HepG2 (cell line): ENCODE results near the gene PLCXD1. TPM values are rescaled to one million over a fixed set of nuclear protein-coding genes. Genes with fewer than 3 reads are reported as not detected.

Experiments
- AKNA ChIP-seq: sonication (generic); formaldehyde crosslinking; IDR thresholded peaks from 2 replicates; pipeline ENCODE4 v1.4.0; 2020; ENCODE audit warnings: missing genetic modification reagents, borderline replicate concordance
- ATF3 ChIP-seq: sonication (generic); formaldehyde crosslinking; IDR thresholded peaks from 2 replicates; pipeline ENCODE4 v1.4.0; 2020; ENCODE audit warnings: missing genetic modification reagents
- DR1 ChIP-seq: sonication (generic); formaldehyde crosslinking; IDR thresholded peaks from 2 replicates; pipeline ENCODE4 v1.8.0; 2021; ENCODE audit warnings: mild to moderate bottlenecking, missing genetic modification reagents, inconsistent platforms
- ELF4 ChIP-seq: sonication (generic); formaldehyde crosslinking; IDR thresholded peaks from 2 replicates; pipeline ENCODE4 v1.5.0; 2020; ENCODE audit warnings: missing genetic modification reagents, mild to moderate bottlenecking, moderate library complexity, borderline replicate concordance
- HDAC2 ChIP-seq: sonication (generic); formaldehyde crosslinking; IDR thresholded peaks from 2 replicates; pipeline ENCODE4 v1.4.0; 2020; ENCODE audit warnings: missing genetic modification reagents
- MAFG ChIP-seq: sonication (generic); formaldehyde crosslinking; IDR thresholded peaks from 2 replicates; pipeline ENCODE4 v1.5.1; 2020; ENCODE audit warnings: mild to moderate bottlenecking, missing genetic modification reagents
- MEIS1 ChIP-seq: sonication (generic); formaldehyde crosslinking; IDR thresholded peaks from 2 replicates; pipeline ENCODE4 v1.9.0; 2021; ENCODE audit warnings: mild to moderate bottlenecking, missing genetic modification reagents, moderate library complexity, borderline replicate concordance
- MXI1 ChIP-seq: IDR thresholded peaks from 3 replicates; pipeline ENCODE4 v1.6.1; 2012; ENCODE audit warnings: low read depth, low read length, inconsistent platforms, borderline replicate concordance
- NFYB ChIP-seq: sonication (generic); formaldehyde crosslinking; IDR thresholded peaks from 2 replicates; pipeline ENCODE4 v1.4.0; 2020; ENCODE audit warnings: missing genetic modification reagents
- NKX3-1 ChIP-seq: sonication (generic); formaldehyde crosslinking; IDR thresholded peaks from 2 replicates; pipeline ENCODE4 v1.5.0; 2020; ENCODE audit warnings: missing genetic modification reagents
- RFX5 ChIP-seq: IDR thresholded peaks from 2 replicates; pipeline ENCODE4 v1.6.1; 2011; ENCODE audit warnings: low read depth, low read length, improper control_type of control experiment
- SKIL ChIP-seq: sonication (generic); formaldehyde crosslinking; IDR thresholded peaks from 2 replicates; pipeline ENCODE4 v1.8.0; 2022; ENCODE audit warnings: missing genetic modification reagents, mild to moderate bottlenecking, moderate library complexity, borderline replicate concordance
- YEATS4 ChIP-seq: sonication (generic); formaldehyde crosslinking; IDR thresholded peaks from 2 replicates; pipeline ENCODE4 v1.4.0; 2020; ENCODE audit warnings: missing genetic modification reagents, borderline replicate concordance
- YY1 ChIP-seq: IDR thresholded peaks from 2 replicates; pipeline ENCODE4 v1.6.1; 2011; ENCODE audit warnings: low read length, low read depth, moderate library complexity, mild to moderate bottlenecking; ENCODE audit not compliant: insufficient read depth, insufficient replicate concordance
- ZBTB37 ChIP-seq: sonication (generic); formaldehyde crosslinking; IDR thresholded peaks from 2 replicates; pipeline ENCODE4 v1.4.0; 2020; ENCODE audit warnings: mild to moderate bottlenecking, missing genetic modification reagents
- ZMYM3 ChIP-seq: sonication (generic); formaldehyde crosslinking; IDR thresholded peaks from 2 replicates; pipeline ENCODE4 v1.5.1; 2020; ENCODE audit warnings: mild to moderate bottlenecking, missing genetic modification reagents
- ZNF567 ChIP-seq: sonication (generic); formaldehyde crosslinking; IDR thresholded peaks from 2 replicates; pipeline ENCODE4 v1.8.1; 2023; ENCODE audit warnings: mild to moderate bottlenecking, missing genetic modification reagents, borderline replicate concordance
- ZNF570 ChIP-seq: sonication (generic); formaldehyde crosslinking; IDR thresholded peaks from 2 replicates; pipeline ENCODE4 v1.4.0; 2020; ENCODE audit warnings: mild to moderate bottlenecking, missing genetic modification reagents, borderline replicate concordance
- ZNF704 ChIP-seq: sonication (generic); formaldehyde crosslinking; IDR thresholded peaks from 2 replicates; pipeline ENCODE4 v1.8.1; 2023; ENCODE audit warnings: mild to moderate bottlenecking, inconsistent platforms, moderate library complexity, missing genetic modification reagents, borderline replicate concordance
- polyA plus RNA-seq, 8 experiments: library from polyadenylated mRNA; depleted of rRNA in 3 of 8; stranded (reverse) in 7 of 8; unstranded in 1 of 8; fragments of >200 nt; fragmentation: Illumina TruSeq in 4 of 8; extraction: Trizol in 4 of 8; gene quantifications; 2 replicates each; pipeline versions ENCODE4 v1.2.1 to v1.2.3, GENCODE V29; 2011 to 2016; ENCODE audit warnings: low read depth in 4 of 8, missing spikeins in 1 of 8, mixed read lengths in 1 of 8; ENCODE audit not compliant: insufficient read depth in 1 of 8
- total RNA-seq, 5 experiments: library from RNA; depleted of rRNA; stranded (reverse); fragments of >200 nt; fragmentation: Illumina TruSeq; extraction: Trizol; gene quantifications; 2 replicates each; pipeline ENCODE4 v1.2.3, GENCODE V29; 2016; ENCODE audit warnings: low read depth in 1 of 5

PLCXD1 gene
- total and polyA plus RNA-seq, 2 of the 13 experiments (the other 11 are each of a cell fraction or from before 2014, with no cell fraction given) = 87.7 to 153 TPM

- peak; percentile 60 for TF ChIP-seq SKIL
- TF ChIP-seq ATF3 (CRISPR knock-in tag) = no peak
- TF ChIP-seq ZBTB37 (CRISPR knock-in tag) = no peak
- no peak for TF ChIP-seq MAFG (CRISPR knock-in tag)
- TF ChIP-seq DR1 (CRISPR knock-in tag) = no peak
- 0 out of 2 replicates have a peak, but pooled peaks have one; percentile 19 for TF ChIP-seq NFYB (CRISPR knock-in tag)
- no peak for TF ChIP-seq YEATS4
- peak; percentile 50; the same call in 1 of the 2 replicates for TF ChIP-seq HDAC2 (CRISPR knock-in tag)
- TF ChIP-seq MXI1 = peak; percentile 42; the same call in 1 of the 3 replicates
- TF ChIP-seq ZNF567 (CRISPR knock-in tag) = 0 out of 2 replicates have a peak, but pooled peaks have one; percentile 42
- TF ChIP-seq ELF4 (CRISPR knock-in tag) = no peak
- TF ChIP-seq NKX3-1 (CRISPR knock-in tag) = no peak
- 0 out of 2 replicates have a peak, but pooled peaks have one; percentile 22 for TF ChIP-seq MEIS1
- no peak for TF ChIP-seq RFX5
- TF ChIP-seq ZNF704 (CRISPR knock-in tag) = no peak
- TF ChIP-seq ZMYM3 (CRISPR knock-in tag) = no peak
- TF ChIP-seq YY1 = no peak
- no peak for TF ChIP-seq AKNA
- TF ChIP-seq ZNF570 (CRISPR knock-in tag) = no peak
These were observed 19.8 kb upstream of the PLCXD1 start (continued) for GRCh38 chrX:261167-261918.
